B cell (primary cell): Measurements from ENCODE around the gene B4GALNT1.

Experiments used
- EZH2 ChIP-seq: IDR thresholded peaks from 2 replicates; pipeline ENCODE4 v1.6.1; 2012; ENCODE audit warnings: borderline replicate concordance, low read depth, mild to moderate bottlenecking, moderate library complexity, low read length; ENCODE audit not compliant: insufficient read depth, poor library complexity, severe bottlenecking
- TF ChIP-seq, protein P1 (sequence below): fragments of 200-600 bp; IDR thresholded peaks from one replicate; pipeline ENCODE4 v1.8.0; 2022; ENCODE audit warnings: antibody characterized with exemption, mild to moderate bottlenecking

DNA sequence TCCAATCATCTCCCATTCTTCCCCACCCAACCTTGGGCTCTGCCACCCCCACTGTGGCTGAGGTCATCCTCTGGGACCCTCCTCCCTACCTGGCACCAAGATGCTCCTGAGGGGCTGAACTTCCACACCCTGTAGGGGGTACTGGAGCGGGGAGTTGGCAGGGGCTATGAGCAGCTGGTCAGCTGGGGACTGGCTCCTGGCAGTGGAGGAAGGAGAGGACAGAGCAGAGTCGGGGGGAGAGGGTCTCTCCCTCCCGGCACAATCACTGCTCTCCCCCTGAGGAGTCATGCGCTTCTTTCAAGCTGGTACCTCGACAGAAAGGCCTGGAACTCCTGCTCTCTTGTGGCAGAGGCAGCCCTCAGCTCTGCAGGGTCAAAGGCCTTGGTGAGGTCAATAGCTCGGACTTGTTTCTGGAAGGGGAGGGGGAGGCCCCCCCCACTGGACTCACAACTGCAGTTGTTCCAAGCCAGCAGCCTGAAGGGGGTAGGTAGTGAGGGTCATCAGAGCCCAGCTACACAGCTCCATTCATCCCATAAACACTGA is 2.0 kb downstream of the B4GALNT1 start:
- TF ChIP-seq EZH2, result no peak
- TF ChIP-seq, protein P1, sequence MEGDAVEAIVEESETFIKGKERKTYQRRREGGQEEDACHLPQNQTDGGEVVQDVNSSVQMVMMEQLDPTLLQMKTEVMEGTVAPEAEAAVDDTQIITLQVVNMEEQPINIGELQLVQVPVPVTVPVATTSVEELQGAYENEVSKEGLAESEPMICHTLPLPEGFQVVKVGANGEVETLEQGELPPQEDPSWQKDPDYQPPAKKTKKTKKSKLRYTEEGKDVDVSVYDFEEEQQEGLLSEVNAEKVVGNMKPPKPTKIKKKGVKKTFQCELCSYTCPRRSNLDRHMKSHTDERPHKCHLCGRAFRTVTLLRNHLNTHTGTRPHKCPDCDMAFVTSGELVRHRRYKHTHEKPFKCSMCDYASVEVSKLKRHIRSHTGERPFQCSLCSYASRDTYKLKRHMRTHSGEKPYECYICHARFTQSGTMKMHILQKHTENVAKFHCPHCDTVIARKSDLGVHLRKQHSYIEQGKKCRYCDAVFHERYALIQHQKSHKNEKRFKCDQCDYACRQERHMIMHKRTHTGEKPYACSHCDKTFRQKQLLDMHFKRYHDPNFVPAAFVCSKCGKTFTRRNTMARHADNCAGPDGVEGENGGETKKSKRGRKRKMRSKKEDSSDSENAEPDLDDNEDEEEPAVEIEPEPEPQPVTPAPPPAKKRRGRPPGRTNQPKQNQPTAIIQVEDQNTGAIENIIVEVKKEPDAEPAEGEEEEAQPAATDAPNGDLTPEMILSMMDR, result no peak
